GM18519 (cell line): ENCODE data around the gene PPP1R7.
"Not testable (repeated sequence)": the region's sequence is repeated elsewhere in the genome, so short reads cannot be mapped to it uniquely, and the experiment has no call there.

Experiments used
- ATAC-seq: cut with Tn5 transposase; IDR thresholded peaks from one replicate; pipeline ENCODE4 v1.9.1; 2021; ENCODE audit warnings: mild to moderate bottlenecking, moderate library complexity; ENCODE audit not compliant: unreplicated experiment, low FRiP score

Gene PPP1R7

DNA sequence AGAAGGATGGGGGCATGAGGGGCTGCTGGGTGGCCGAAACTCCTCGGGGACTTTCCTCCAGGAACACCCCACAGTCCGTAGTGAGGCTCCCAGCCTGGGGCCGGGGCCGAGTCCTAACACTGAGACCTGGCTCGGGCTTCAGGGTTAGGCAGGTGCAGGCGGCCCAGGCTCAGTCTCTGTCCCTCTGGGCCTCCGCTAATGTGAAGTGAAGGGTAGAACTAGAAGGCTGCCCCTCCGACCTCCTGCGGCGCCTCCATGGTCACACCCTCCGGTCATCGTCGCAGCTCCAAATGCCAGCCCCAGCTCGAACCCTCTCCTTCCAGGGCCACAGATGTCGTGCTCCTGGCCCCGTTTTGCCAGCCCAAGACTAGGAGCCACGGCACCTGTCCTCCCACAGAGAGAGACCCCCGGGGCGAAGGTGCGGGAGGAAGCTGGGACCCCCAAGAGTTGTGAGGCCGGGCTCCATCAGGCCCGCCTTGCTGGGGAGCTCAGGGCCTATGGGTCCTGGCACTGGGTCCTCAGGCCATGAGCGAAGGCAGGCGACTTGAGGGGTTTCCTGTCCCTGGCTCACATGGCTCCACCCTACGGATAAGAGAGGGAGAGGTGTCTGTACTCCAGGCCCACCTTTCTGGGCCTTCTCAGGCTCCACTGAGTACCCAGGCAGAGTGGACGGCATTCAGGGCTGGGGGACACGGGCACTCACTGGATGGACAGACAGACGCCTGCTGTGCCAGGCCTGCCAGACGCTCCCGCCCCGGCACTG lies 39.0 kb downstream of the PPP1R7 start:
- ATAC-seq = no peak

DNA sequence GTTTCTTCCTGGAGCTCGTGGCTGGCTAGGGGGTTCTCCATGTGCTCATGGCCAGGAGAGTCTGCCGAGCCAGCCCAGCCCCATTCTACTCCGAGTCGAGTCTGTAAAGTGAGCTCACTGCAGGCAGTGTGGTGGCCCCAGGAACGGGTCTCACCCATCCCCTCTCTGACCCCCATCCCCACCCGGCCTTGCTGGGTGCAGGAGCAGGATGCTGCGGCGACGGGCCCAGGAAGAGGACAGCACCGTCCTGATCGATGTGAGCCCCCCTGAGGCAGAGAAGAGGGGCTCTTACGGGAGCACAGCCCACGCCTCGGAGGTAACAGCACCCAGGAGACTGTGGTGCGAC lies 39.6 kb downstream of the PPP1R7 start:
- ATAC-seq = no peak

- ATAC-seq = no peak
Observed at GRCh38 chr2:241190291-241190981, 40.2 kb downstream of the PPP1R7 start.

DNA sequence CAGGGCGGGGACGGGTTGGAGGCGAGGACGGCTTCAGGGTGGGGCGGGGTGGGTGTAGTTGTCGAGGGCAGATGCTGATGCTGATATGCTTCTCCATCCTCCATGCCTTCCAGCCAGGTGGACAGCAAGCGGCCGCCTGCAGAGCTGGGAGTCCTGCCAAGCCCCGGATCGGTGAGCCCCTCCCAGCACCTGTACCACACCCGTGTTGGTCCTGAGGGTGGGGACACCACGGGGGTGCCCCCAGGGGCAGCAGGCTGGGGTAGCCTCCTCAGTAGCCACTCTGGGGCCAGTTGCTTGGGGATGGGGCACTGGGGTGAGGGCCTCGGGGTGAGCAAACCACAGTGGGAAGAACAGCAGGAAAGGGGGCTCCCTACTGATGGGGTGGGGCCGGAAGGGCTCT lies 40.8 kb downstream of the PPP1R7 start:
- no peak for ATAC-seq

GRCh38 chr2:241193271-241193670 lies 43.0 kb downstream of the PPP1R7 start:
- ATAC-seq = no peak

DNA sequence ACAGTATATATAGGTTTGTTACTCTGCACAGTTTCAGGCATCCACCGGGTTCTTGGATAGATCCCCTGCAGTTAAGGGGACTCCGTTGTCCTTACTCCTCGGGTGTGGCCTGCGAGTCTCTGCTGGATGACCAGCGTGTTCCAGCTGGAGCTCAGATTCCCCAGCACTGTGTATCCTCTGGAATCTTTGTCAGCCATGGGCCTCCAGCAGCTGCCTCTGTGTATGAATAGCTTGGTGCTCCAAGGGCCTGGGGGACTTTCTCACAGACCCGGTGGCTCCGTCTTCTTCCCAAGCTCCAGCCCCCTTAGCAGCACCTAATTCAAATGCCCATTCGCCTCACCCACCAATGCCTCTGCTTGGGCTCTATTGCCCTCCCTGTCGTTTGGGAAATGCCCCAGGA lies 44.5 kb downstream of the PPP1R7 start:
- ATAC-seq = no peak

DNA sequence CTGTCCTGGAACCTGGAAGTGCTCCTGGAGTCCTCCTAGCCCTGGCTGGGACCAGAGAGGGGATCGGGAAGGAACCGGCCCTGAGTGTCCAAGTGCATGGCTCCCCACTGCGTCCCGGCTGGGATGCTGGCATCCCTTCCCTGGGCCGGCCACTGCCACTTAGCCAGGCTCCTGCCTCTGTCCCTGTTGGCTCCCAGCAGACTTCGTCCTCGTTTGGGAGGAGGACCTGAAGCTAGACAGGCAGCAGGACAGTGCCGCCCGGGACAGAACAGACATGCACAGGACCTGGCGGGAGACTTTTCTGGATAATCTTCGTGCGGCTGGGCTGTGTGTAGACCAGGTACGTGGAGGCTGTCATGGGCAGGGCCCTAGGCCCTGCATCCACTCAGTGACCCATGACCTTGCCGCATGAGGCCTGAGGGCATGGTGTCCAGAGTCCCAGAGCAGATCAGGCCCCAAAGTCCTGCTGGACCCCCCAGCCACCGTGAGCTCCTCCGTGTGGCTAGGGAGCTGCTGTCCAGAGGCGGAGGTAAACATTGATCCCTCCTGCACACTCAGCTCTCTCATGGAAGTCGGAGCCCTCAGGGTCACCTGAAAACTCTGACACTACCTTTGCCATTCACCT lies 45.4 kb downstream of the PPP1R7 start:
- no peak for ATAC-seq

GRCh38 chr2:241197246-241197645 lies 47.0 kb downstream of the PPP1R7 start:
- not testable (repeated sequence) for ATAC-seq

DNA sequence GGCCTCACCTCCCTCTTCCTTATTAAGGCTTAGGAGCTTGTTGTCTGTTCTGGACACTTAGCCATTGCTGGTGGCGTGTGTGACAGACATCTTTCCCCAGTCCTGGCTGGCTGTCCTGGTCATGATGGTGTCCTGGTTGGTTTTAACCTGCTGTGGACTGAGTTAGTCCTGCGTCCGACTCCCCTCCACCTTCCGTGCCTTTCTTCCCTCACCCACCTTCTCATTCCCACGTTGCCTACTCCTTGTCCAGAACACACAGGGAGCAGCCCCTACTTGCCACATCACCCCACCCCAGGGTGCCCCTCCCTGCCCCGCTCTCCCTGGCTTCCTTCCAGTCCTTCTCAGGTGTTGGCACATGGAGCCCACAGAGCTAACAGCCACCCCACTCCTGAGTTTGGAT lies 47.7 kb downstream of the PPP1R7 start:
- no peak for ATAC-seq

DNA sequence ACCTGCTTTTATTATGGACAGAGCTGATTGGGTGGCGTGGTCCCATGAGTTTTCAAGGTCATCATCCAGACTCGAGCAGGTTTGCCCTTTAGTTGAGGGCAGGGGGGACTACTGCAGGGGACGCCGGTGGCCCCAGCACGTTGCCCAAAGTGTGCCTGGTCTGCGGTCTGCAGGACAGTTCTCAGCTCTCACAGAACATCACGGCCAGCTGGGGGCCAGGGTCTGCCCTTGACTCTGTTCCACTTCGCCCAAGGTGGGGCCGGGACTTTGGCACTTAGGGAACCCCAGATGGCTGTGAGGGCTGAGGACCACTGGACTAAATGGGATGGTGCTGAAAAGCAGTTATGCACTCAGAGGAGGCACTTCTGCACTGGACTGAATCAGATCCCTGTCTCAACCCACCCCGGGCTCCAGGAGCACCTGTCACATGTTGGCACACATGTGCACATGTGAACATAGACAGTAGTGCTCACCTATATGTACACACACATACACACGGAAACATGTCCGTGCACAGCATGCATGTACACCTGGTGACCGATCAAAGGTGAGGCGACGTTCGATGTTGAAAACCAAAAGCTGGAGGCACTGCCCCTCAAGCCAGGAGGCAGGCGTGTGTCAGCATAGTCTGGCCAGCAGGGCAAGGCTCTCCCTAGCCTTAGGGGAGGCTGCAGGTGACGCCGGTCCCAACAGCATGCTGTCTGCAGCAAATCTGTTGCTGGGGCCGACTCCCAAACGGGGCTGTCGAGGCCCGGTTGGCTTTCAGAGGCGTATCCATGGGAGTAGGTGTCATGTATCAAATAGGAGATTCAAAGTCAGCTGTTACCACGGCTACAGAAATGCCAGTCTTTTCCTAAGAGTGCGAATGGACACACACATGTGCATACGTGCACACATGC lies 48.4 kb downstream of the PPP1R7 start:
- ATAC-seq = no peak

GRCh38 chr2:241199286-241199685 lies 49.0 kb downstream of the PPP1R7 start:
- no peak for ATAC-seq

DNA sequence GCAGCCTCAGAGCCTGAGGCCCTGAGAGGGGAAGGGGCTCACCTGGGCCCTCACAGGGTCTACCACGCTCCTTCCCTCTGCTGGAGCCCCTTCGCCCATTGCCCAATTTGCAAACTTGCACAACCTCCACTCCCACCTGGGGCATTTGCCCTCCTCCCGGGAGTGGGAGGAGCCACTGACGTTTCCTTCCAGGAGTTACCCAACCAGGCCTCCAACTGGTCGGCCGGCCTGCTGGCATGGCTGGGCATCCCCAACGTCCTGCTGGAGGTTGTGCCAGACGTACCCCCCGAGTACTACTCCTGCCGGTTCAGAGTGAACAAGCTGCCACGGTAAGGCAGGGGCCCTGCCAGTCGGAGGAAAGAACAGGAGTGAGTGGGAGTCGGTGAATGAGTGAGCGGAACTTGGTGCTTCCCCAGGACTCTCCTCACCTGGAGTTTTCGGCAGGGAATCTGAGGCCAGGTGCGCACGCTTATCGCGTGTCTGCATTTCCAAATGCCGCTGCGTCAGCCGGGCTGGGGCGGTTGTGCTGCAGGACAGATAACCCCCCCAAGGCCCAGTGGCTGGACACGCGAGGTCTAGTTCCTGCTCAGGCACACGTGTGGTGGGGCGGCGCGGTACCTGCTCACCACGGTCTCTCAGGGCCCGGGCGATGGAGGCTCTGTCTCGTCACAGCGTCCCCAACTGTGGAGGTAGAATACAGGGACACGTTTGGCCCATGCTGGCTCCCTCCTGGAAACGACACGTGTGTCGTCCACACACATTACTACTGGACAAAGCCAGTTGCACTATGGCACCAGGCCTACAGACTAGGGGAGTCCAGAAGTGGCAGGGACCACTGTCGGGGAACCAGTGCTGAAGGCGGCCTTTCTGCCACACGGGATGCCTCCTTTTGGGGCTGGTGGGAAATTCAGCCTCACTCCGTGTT lies 49.9 kb downstream of the PPP1R7 start:
- no peak for ATAC-seq

GRCh38 chr2:241200822-241201395 lies 50.6 kb downstream of the PPP1R7 start:
- ATAC-seq = no peak

DNA sequence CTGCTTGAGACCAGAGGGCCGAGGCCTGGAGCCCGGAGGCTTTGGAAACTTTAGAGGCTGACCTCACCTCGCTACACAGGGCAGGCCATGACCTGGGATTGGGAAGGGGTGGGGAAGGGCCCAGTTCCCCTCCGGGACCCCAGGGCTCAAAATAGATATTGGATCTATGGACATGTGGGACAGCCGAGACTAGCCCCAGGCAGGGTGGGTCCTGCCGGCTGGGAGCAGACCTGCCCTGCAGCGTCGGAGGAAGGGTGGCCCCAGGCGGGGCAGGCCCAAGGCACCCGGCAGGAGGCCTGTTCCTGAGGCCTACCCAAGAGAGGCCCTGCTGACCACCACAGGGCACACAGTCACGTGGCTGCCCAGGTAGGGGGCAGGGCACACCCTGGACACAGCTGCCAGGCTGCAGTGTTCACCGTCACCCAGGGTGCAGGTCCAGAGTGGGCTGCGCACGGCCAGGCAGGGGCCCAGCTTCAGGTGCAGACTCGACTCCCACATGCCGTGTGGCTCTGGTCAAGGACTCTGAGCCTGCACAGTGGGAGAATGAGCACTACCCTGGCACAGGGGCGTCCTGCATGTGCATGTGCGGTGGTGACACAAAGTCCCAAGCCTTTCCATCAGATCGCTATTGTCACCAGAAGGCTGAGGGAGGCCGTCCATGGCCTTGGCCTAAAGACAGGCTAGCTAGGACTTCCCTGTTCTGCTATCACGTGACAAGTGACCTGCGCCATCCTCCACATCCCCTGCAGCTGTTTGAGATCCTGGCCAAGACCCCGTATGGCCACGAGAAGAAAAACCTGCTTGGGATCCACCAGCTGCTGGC lies 51.4 kb downstream of the PPP1R7 start:
- ATAC-seq = no peak

DNA sequence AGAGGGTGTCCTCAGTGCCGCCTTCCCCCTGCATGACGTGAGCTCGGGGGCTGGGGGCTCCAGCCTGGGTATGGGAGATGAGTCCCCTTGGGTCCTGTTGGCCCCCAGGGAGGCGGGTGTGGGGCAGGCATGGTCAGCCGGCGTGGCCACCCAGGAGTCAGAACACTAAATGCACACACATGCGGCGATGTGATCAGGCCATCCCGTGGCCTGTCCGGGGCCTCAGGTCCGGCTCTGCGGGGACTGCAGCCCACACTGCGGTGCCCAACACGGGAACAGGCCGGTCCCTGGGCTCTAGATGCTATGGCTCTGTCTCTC lies 52.0 kb downstream of the PPP1R7 start:
- ATAC-seq = no peak

GRCh38 chr2:241202681-241203080 lies 52.4 kb downstream of the PPP1R7 start:
- no peak for ATAC-seq

GRCh38 chr2:241203218-241204009 lies 53.1 kb downstream of the PPP1R7 start:
- no peak for ATAC-seq

- ATAC-seq = no peak
Observed at GRCh38 chr2:241204010-241204384, 53.7 kb downstream of the PPP1R7 start.
